ENCODE results near the gene PLA2G4C. TPM values are rescaled to one million over a fixed set of nuclear protein-coding genes. Genes with fewer than 3 reads are reported as not detected.

The PLA2G4C gene
- total RNA-seq, 1 donor from 2014 or later: 4.1 TPM

DNA sequence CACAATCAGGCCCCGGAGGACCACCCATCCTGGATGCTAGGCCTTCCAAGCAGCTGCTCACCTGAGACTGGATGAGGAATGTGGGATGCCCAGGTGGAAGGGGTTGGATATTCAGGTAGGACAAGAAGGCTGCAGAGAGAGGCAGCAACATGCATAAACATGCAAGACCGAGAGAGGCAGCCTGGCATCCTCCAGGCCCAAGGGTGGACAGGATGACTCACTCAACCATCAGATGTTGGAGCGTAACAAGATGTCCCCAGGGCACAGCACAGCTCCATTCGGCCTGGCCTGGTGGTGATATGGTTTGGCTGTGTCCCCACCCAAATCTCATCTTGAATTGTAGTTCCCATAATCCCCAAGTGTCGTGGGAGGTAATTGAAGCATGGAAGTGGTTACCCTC lies 56.8 kb downstream of the PLA2G4C start:
- Histone ChIP-seq H3K4me3 (ENCODE audit: insufficient read depth, low read depth, low read length) (no peak overlapping the region), H3K9ac (ENCODE audit: low read length) (no peak overlapping the region), H3K79me2 (ENCODE audit: insufficient read depth, low read length) (no peaks in the 10 kb centered on the region), H3K27me3 (ENCODE audit: insufficient read depth, low read length) (no peaks in the 10 kb centered on the region), H3K27ac (ENCODE audit: low read depth, low read length) (no peak overlapping the region), H3K36me3 (ENCODE audit: insufficient read depth, low read length) (no peaks in the 10 kb centered on the region), H2AFZ (ENCODE audit: low read depth, low read length) (no peak overlapping the region), H3K4me1 (ENCODE audit: insufficient read depth, low read length) (no peaks in the 10 kb centered on the region), H3K9me3 (ENCODE audit: insufficient read depth, low read depth, low read length) (peaks cover 5% of the 10 kb centered on the region), H3K4me2 (ENCODE audit: low read length) (no peak overlapping the region), H4K20me1 (ENCODE audit: insufficient read depth, low read length) (no peaks in the 10 kb centered on the region)
- Mint-ChIP-seq H3K9me3 (ENCODE audit: unreplicated experiment) (peaks cover 11% of the 10 kb centered on the region), H3K4me1 (ENCODE audit: low read depth, unreplicated experiment) (no peaks in the 10 kb centered on the region), H3K36me3 (ENCODE audit: low read depth, unreplicated experiment) (peaks cover 3% of the 10 kb centered on the region), H3K27me3 (ENCODE audit: low read depth, unreplicated experiment) (peaks cover 5% of the 10 kb centered on the region), H3K27ac (ENCODE audit: unreplicated experiment) (no peak overlapping the region), H3K4me3 (ENCODE audit: unreplicated experiment) (no peak overlapping the region)
- FAIRE-seq: no peak
- TF ChIP-seq, protein P1, sequence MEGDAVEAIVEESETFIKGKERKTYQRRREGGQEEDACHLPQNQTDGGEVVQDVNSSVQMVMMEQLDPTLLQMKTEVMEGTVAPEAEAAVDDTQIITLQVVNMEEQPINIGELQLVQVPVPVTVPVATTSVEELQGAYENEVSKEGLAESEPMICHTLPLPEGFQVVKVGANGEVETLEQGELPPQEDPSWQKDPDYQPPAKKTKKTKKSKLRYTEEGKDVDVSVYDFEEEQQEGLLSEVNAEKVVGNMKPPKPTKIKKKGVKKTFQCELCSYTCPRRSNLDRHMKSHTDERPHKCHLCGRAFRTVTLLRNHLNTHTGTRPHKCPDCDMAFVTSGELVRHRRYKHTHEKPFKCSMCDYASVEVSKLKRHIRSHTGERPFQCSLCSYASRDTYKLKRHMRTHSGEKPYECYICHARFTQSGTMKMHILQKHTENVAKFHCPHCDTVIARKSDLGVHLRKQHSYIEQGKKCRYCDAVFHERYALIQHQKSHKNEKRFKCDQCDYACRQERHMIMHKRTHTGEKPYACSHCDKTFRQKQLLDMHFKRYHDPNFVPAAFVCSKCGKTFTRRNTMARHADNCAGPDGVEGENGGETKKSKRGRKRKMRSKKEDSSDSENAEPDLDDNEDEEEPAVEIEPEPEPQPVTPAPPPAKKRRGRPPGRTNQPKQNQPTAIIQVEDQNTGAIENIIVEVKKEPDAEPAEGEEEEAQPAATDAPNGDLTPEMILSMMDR (IDR thresholded peaks at IDR 0.05; ENCODE audit: insufficient read depth, low read depth, low read length): no peak
- TF ChIP-seq EZH2 (IDR thresholded peaks at IDR 0.05; ENCODE audit: insufficient read depth, low read length): no peak
- no peak for DNase-seq (ENCODE audit: low read depth)

DNA sequence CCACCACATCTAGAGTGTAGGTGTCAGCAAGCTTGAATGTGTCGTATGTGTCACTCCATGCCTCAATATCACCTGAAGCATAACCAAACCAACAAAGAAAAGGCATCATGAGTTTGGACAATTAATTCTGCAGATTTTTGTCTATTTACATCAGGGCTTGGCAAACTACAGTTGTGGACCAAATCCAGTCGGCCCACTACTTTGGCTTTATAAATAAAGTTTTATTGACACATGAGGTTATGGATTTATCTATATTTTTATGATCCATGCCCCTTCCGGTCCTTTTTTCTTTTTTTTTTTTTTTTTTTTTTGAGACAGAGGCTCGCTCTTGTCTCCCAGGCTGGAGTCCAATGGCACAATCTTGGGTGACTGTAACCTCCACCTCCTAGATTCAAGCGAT lies 57.5 kb downstream of the PLA2G4C start:
- Histone ChIP-seq H3K27ac (ENCODE audit: low read depth, low read length) (no peak overlapping the region), H3K27me3 (ENCODE audit: insufficient read depth, low read length) (no peaks in the 10 kb centered on the region), H3K4me2 (ENCODE audit: low read length) (no peak overlapping the region), H3K9ac (ENCODE audit: low read length) (no peak overlapping the region), H4K20me1 (ENCODE audit: insufficient read depth, low read length) (no peaks in the 10 kb centered on the region), H2AFZ (ENCODE audit: low read depth, low read length) (no peak overlapping the region), H3K36me3 (ENCODE audit: insufficient read depth, low read length) (no peaks in the 10 kb centered on the region), H3K4me1 (ENCODE audit: insufficient read depth, low read length) (no peaks in the 10 kb centered on the region), H3K79me2 (ENCODE audit: insufficient read depth, low read length) (no peaks in the 10 kb centered on the region), H3K4me3 (ENCODE audit: insufficient read depth, low read depth, low read length) (no peak overlapping the region), H3K9me3 (ENCODE audit: insufficient read depth, low read depth, low read length) (peaks cover 5% of the 10 kb centered on the region)
- Mint-ChIP-seq H3K27ac (ENCODE audit: unreplicated experiment) (no peak overlapping the region), H3K4me3 (ENCODE audit: unreplicated experiment) (no peak overlapping the region), H3K9me3 (ENCODE audit: unreplicated experiment) (peaks cover 15% of the 10 kb centered on the region), H3K4me1 (ENCODE audit: low read depth, unreplicated experiment) (no peaks in the 10 kb centered on the region), H3K36me3 (ENCODE audit: low read depth, unreplicated experiment) (peaks cover 6% of the 10 kb centered on the region), H3K27me3 (ENCODE audit: low read depth, unreplicated experiment) (peaks cover 10% of the 10 kb centered on the region)
- no peak for TF ChIP-seq EZH2 (IDR thresholded peaks at IDR 0.05; ENCODE audit: insufficient read depth, low read length)
- TF ChIP-seq, protein P1 (IDR thresholded peaks at IDR 0.05; ENCODE audit: insufficient read depth, low read depth, low read length): no peak
- no peak for FAIRE-seq
- DNase-seq (ENCODE audit: low read depth): no peak

DNA sequence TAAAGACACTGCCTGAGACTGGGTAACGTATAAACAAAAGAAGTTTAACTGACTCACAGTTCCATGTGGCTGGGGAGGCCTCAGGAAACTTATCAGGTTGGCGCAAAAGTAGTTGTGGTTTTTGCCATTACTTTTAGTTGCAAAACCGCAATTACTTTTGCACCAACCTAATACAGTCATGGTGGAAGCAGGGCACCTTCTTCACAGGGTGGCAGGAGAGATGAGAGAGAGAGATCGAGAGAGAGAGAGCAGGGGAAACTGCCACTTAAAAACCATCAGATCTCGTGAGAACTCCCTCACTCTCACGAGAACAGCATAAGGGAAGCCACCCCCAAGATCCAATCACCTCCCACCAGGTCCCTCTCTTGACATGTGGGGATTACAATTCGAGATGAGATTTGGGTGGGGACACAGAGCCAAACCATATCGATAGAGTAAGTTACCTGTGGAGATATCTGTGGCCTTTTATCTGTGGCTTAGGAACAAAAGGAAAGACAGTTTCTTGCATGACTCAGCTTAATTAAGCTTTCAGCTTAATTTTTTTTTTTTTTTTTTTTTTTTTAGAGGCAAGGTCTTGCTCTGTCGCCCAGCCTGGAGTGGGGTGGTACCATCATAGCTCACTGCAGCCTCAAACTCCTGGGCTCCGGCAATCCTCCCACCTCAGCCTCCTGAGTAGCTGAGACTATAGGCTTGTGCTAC lies 59.1 kb downstream of the PLA2G4C start:
- H4K20me1 ChIP-seq (ENCODE audit: insufficient read depth, low read length): no peaks in the 10 kb centered on the region
- Mint-ChIP-seq H3K36me3 (ENCODE audit: low read depth, unreplicated experiment) (peaks cover 6% of the 10 kb centered on the region), H3K27me3 (ENCODE audit: low read depth, unreplicated experiment) (peaks cover 13% of the 10 kb centered on the region), H3K4me3 (ENCODE audit: unreplicated experiment) (no peak overlapping the region), H3K27ac (ENCODE audit: unreplicated experiment) (no peak overlapping the region), H3K4me1 (ENCODE audit: low read depth, unreplicated experiment) (no peaks in the 10 kb centered on the region), H3K9me3 (ENCODE audit: unreplicated experiment) (peaks cover 15% of the 10 kb centered on the region)
- TF ChIP-seq, protein P1 (IDR thresholded peaks at IDR 0.05; ENCODE audit: insufficient read depth, low read depth, low read length): no peak
- no peak for TF ChIP-seq EZH2 (IDR thresholded peaks at IDR 0.05; ENCODE audit: insufficient read depth, low read length)
- H3K4me2 ChIP-seq (ENCODE audit: low read length): no peak overlapping the region
- no peaks in the 10 kb centered on the region for H3K4me1 ChIP-seq (ENCODE audit: insufficient read depth, low read length)
- peaks cover 5% of the 10 kb centered on the region for H3K9me3 ChIP-seq (ENCODE audit: insufficient read depth, low read depth, low read length)
- no peak overlapping the region for H2AFZ ChIP-seq (ENCODE audit: low read depth, low read length)
- H3K27ac ChIP-seq (ENCODE audit: low read depth, low read length): no peak overlapping the region
- H3K27me3 ChIP-seq (ENCODE audit: insufficient read depth, low read length): no peaks in the 10 kb centered on the region
- H3K9ac ChIP-seq (ENCODE audit: low read length): no peak overlapping the region
- no peak for FAIRE-seq
- H3K36me3 ChIP-seq (ENCODE audit: insufficient read depth, low read length): no peaks in the 10 kb centered on the region
- H3K79me2 ChIP-seq (ENCODE audit: insufficient read depth, low read length): no peaks in the 10 kb centered on the region
- no peak for DNase-seq (ENCODE audit: low read depth)
- H3K4me3 ChIP-seq (ENCODE audit: insufficient read depth, low read depth, low read length): no peak overlapping the region

Data from astrocyte (in vitro differentiated cells and primary cell).